ENCODE measurements around the gene PTPN6. TPM values are rescaled to one million over a fixed set of nuclear protein-coding genes. Genes with fewer than 3 reads are reported as not detected.

Gene PTPN6
- total and polyA plus RNA-seq, 9 of the 15 experiments (the other 6 are each of a cell fraction or from before 2014, with no cell fraction given), result 1.5 to 5.1 (median 3.9) TPM

DNA sequence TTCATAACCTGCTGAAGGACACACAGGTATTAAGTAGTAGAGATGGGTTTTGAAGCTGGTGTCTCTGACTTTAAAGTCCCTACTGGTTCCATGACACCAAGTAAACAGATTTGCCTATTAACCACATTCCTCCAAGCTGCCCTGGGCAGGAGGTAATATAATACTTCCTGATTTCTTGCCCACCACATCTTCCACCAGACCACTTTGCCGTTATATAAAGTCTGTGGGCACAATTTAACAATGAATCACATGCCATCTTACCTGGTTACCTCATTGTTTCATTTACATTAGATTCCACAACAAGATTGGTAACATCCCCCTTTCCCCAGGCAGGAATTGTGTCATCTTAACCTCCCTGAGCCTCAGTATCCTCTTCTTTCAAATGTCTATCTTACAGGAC lies 47.4 kb upstream of the PTPN6 start (continued):
- TF ChIP-seq, protein P1, sequence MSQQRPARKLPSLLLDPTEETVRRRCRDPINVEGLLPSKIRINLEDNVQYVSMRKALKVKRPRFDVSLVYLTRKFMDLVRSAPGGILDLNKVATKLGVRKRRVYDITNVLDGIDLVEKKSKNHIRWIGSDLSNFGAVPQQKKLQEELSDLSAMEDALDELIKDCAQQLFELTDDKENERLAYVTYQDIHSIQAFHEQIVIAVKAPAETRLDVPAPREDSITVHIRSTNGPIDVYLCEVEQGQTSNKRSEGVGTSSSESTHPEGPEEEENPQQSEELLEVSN (IDR thresholded peaks at IDR 0.05; ENCODE audit: borderline replicate concordance in 1 of 2, extremely low read depth in 1 of 2, insufficient read depth in 1 of 2, insufficient read length in 1 of 2, low read depth in 1 of 2, low read length in 1 of 2, poor library complexity in 1 of 2, severe bottlenecking in 1 of 2), result no peak
- TF ChIP-seq HMG20B (CRISPR knock-in tag; IDR thresholded peaks at IDR 0.05) (no peak), ZEB2 (IDR thresholded peaks at IDR 0.05) (no peak)

DNA sequence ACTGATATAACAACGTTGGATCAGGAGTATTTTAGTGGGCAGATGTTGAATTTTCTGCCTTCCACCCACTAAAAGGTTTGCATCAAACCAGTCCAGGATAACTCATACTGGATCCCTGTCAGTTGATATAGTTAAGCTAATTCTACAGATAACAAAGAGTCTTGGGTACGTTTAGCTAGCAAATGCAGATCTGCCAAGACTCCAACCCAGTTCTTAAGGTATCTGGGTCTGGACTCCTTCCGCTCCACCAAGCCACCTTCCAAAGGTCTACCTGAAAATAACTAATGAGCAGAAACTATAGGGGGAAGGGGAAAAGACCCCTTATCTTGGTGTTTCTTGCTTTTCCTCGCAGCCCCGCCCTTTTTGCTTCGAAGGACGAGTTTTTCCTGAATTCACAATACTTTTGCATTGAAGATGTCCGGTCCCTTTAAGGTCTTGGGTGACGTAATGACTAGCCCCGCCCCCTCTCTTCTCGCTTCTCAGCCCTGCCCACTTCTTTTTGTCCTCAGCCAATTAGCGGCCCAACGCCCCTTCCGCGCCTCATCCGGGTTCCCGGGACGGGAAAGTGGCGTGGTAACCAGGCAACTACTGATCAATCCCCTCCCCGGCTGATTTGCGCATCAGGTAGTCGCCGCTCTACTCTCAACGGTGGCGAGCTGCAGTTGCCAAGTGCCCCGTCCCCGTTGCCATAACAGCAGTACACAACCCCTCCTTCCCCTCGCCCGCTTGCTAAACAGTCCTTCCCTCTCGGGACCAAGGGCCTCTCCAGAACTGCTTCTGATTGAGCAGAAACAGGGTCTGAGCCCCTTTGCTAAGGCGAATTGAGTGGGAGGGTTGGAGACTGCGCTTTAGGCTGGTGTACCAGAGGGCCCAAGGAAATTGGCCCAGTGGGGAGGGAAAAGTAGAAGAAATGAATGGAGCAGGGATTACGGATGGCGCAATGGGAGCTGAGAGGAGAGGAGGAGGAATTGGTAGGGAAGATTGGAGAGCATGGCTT lies 46.6 kb upstream of the PTPN6 start, which contains the start of gene LRRC23:
Gene LRRC23, plus strand, starts transcription at position 543 of the 997 bp plus-strand sequence. CDS start 812 bp downstream, outside the sequence.
- TSS peak; percentile 69 for BruUV-seq (replicated peaks)
- ATAC-seq, result peak; percentile 97
- in situ Hi-C loops (cut with MboI), result no loop called here
- TF ChIP-seq PHF20 (IDR thresholded peaks at IDR 0.05; ENCODE audit: partially characterized antibody), result peak; percentile 13
- TF ChIP-seq STAG1 (CRISPR knock-in tag; IDR thresholded peaks at IDR 0.05; ENCODE audit: borderline replicate concordance), result no peak
- TF ChIP-seq NR2C2 (CRISPR knock-in tag; IDR thresholded peaks at IDR 0.05), result no peak
- TF ChIP-seq NR2C2 (tag; IDR thresholded peaks at IDR 0.05), result no peak
- TF ChIP-seq NFIX (CRISPR knock-in tag; IDR thresholded peaks at IDR 0.05; ENCODE audit: low read depth), result no peak
- peak; percentile 21 to 31; a peak in 1 of 4 replicates for TF ChIP-seq SIN3A (IDR thresholded peaks at IDR 0.05; ENCODE audit: borderline replicate concordance in 2 of 2, control insufficient read depth in 1 of 2, low read depth in 2 of 2, low read length in 2 of 2)
- TF ChIP-seq ETS2 (tag; IDR thresholded peaks at IDR 0.05; ENCODE audit: borderline replicate concordance, poor library complexity, severe bottlenecking), result no peak
- TF ChIP-seq, protein P2, sequence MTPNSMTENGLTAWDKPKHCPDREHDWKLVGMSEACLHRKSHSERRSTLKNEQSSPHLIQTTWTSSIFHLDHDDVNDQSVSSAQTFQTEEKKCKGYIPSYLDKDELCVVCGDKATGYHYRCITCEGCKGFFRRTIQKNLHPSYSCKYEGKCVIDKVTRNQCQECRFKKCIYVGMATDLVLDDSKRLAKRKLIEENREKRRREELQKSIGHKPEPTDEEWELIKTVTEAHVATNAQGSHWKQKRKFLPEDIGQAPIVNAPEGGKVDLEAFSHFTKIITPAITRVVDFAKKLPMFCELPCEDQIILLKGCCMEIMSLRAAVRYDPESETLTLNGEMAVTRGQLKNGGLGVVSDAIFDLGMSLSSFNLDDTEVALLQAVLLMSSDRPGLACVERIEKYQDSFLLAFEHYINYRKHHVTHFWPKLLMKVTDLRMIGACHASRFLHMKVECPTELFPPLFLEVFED (CRISPR knock-in tag; conservative IDR thresholded peaks at IDR 0.05), result 0 out of 2 replicates have a peak, but pooled peaks have one; percentile 29

More for the DNA sequence above, 46.6 kb upstream of the PTPN6 start, which contains the start of gene LRRC23:
- DNase-seq (ENCODE audit: extremely low read depth in 1 of 4, low spot score in 3 of 4) (peak; percentile 80 to 95 (median 84)), FAIRE-seq (peak; percentile 96)
- Histone ChIP-seq H2AFZ (ENCODE audit: low read depth, low read length) (peak within 1 kb of the TSS; percentile 98), H3K36me3 (ENCODE audit: control insufficient read depth, insufficient read depth, low read length) (no peaks in the 10 kb centered on the region), H3K4me1 (replicated peaks in 1 of 2; ENCODE audit: control insufficient read depth in 2 of 2, insufficient read depth in 2 of 2, low read length in 2 of 2) (peaks cover 13 to 21% of the 10 kb centered on the region in 2 experiments), H3K4me2 (ENCODE audit: insufficient read depth, low read length) (peak within 1 kb of the TSS; percentile 96), H3K9me1 (ENCODE audit: control insufficient read depth, insufficient read depth, low read length) (no peaks in the 10 kb centered on the region), H3K27ac (ENCODE audit: extremely low read depth, low read depth, low read length) (peak within 1 kb of the TSS; percentile 83), H3K27me3 (ENCODE audit: control insufficient read depth in 2 of 2, insufficient read depth in 2 of 2, low read length in 2 of 2) (no peaks in the 10 kb centered on the region), H3K79me2 (ENCODE audit: control insufficient read depth, insufficient read depth, low read length) (no peaks in the 10 kb centered on the region), H4K20me1 (replicated peaks; ENCODE audit: control insufficient read depth, insufficient read depth, low read length) (no peaks in the 10 kb centered on the region), H3K9ac (ENCODE audit: insufficient read depth in 1 of 2, low read depth in 2 of 2, low read length in 2 of 2) (peak within 1 kb of the TSS; percentile 79 to 85), H3K9me3 (replicated peaks; ENCODE audit: control insufficient read depth, insufficient read depth, low read depth, low read length) (no peaks in the 10 kb centered on the region; the same call in 1 of the 2 replicates), H3K4me3 (peak within 1 kb of the TSS; percentile 68)
- intact Hi-C loops (cut with micrococcal nuclease), result no loop called here
- 5% methylated on average over 31 of the region's 34 CpGs for WGBS (ENCODE audit: insufficient coverage, low coverage, missing lambda C conversion rate)
- POLR2A ChIA-PET, result interaction anchor here (0.6 to 1.5 kb wide), 4 partner anchors 35 to 44 kb away, joined by 3 to 6 read pairs (median 3); no protein-coding TSS in a partner anchor
- CTCF ChIA-PET (ENCODE audit: low intra/inter-chr PET ratio), result no interaction called here

Measured in K562 (cell line).